CD4-positive, alpha-beta T cell treated with Interleukin-15 for 4 hours (primary cell): ENCODE measurements around the gene KCNC3.

Source experiments
- DNase-seq: peaks from one replicate; pipeline ENCODE4 v3.0.0-alpha.2; 2020; ENCODE audit warnings: low spot score

The KCNC3 gene

DNA sequence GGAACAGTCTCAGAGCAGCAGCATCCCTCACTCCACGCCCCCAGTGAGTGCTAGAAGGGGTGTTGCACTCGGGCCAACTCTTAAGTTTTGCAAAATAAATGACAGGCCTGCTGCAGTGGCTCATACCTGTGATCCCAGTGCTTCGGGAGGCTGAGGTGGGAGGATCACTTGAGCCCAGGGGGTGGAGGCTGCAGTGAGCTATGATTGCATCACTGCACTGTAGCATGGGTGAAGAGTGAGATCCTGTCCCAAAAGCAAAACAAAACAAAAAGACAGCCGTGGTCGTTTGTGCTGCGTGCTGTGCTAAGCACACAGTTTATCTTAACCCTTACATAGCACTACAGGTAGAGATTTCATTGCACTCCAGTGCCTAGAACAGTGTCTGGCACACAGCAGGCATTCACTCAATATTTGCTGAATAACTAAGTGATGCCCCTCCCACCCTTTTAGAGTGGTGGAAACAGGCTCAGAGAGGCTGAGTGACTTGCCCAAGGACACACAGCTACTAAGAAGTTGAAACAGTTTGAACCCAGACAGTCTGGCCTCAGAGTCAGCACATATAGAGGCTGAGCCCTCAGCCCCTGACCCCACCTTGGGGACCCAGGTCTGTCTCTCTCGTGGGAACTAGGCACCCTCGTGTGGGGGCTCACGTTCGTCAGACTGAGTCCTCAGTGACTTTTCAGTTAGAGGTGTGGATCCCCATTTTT lies 18.3 kb downstream of the KCNC3 start:
- DNase-seq, result no peak

DNA sequence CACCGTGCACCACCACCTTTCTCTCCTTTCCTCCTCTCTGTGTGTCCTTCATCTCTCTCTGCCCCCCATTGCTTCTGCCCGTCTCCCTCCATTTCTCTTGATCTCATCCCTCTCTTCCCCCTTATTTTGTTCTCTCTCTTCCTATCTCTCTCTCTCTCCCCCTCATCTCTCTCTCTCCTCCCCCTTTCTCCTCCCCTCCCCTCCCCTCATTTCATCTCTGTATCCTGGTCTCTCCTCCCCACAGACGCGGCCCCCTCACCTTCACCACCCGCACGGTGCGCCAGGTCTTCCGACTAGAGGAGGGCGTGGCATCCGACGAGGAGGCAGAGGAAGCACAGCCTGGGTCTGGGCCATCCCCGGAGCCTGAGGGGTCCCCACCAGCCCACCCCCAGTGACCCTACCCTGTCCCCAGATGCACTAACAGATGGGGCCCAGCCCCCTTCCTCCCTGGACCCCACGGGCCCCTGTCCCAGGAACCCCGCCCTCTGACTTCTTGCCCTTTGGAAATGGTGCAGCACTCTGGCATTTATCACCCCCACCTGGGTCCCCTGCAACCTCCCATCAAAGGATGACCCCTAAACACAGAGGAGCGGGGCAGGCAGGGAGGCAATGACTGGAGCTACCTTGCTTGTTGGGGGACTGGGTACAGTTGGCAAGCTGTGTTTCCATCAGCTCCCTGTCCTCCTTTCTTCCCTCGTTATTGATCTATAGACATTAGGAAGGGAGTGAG lies 19.6 kb downstream of the KCNC3 start:
- no peak for DNase-seq

DNA sequence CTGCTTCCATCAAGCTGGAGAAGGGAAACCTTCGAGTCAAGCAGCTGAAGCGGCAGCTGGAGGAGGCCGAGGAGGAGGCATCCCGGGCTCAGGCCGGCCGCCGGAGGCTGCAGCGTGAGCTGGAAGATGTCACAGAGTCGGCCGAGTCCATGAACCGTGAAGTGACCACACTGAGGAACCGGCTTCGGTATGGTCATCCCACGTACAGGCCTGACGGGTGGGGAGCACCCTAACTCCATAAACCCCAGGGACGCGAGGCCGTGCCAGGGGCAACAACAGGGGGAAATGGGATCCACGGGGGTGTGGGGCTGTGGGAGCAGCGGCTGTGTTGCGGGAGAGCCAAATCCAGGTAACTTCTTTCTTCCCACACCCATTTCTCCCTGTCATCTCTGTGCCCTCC lies 20.2 kb downstream of the KCNC3 start:
- DNase-seq, result no peak

DNA sequence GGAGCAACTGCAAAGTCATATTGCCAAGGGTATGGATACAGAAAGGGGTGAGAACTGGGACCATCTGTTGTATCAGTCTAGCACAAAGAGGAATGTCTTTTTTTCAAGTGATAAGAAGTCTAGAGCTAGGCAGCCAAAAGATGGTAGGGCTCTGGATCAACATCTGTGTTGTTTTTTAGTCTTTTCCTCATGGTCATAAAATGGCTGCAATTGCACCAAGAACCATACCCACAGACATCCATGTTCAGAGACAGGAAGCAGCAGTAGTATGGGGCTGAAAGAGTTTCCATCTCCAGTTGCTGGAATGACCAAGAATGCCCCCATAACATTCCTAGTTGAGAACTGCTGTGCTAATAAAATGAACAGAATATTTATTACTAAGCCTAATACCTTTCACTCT lies 25.6 kb downstream of the KCNC3 start:
- no peak for DNase-seq

DNA sequence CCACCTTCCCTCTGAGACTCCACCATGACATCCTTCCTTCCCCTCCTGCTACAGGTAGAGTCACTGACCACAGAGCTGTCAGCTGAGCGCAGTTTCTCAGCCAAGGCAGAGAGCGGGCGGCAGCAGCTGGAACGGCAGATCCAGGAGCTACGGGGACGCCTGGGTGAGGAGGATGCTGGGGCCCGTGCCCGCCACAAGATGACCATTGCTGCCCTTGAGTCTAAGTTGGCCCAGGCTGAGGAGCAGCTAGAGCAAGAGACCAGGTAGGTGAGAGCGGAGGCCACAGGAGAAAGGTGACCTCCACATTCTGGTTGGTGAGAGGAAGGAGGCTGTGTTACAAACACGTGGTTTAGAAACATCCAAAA lies 27.6 kb downstream of the KCNC3 start:
- no peak for DNase-seq

DNA sequence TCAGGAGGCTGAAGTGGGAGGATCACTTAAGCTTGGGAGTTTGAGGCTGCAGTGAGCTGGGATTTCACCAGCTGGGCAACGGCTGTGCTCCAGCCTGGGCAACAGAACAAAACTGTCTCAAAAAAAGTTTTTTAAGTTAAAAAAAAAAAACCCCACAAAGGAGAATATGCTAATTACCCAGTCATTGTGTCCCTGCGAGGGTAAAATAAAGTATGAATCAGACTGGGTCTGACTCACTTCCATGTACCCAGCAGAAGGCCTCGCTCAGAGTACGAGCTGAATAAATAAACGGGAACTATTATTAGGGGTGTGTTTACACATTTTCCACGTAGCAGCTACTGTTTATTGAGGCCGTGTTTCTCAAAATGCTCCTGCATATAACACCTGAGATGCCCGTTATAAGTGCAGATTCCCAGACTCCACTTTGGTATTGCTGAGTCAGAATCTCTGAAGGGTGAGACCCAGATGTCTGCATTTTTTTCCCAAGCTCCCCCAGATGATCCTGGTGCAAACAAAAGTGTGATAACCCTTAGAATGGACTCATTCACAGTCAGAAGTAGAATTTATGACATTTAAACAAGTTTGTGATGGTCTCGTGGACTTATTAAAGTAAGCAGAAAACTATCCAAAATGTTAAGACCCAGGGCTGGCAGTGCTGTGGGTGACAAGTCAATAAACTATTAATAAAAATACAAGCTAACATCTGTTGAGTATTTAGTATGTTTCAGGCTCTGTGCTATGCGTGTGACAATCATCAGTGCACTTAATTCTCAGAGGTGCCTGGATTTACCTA lies 28.2 kb downstream of the KCNC3 start:
- DNase-seq, result no peak

DNA sequence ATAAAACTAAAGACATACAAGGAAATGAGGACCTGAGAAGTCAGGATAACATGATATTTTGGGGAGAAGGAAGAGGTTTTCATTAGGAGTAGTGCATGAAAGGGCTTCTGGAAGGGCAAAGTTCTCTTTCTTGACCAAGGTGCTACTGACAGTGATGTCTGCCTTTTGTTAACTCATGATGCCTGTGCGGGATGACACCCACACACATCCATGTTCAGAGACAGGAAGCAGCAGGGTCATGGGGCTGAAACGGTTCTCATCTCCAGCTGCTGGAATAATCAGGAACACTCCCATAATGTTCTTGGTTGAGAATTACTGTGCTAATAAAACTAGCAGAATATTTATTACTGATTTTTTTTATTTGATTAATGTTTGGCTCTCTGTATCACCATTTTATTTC lies 29.1 kb downstream of the KCNC3 start:
- DNase-seq, result no peak

DNA sequence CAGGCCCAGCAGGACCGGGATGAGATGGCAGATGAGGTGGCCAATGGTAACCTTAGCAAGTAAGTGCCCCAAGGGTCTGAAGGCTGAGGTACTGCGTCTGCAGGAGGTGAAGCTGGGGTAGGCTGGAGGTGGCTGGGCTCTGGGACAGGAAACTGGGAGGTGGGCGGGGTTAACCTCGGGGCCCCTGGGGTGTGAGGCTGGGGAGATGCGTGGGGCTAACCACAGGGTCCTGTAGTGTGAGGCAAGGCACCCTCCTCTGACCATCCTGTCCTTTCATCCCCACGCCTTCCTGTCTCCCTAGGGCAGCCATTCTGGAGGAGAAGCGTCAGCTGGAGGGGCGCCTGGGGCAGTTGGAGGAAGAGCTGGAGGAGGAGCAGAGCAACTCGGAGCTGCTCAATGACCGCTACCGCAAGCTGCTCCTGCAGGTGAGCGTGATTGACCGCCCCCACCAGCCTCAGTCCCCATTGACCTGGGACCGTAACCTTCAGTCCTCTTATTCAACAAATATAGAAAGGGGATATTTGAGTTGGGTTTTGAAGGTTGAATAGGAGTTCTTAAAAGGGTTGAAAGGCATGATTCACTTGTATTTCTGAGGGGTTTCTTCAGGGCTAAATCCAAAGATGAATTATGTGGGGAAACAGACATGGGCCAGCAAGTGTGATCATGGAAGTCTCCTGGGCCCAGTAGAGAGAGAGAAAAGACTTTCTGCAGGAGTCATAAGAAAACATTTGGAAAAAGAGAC lies 35.7 kb downstream of the KCNC3 start:
- DNase-seq, result no peak

DNA sequence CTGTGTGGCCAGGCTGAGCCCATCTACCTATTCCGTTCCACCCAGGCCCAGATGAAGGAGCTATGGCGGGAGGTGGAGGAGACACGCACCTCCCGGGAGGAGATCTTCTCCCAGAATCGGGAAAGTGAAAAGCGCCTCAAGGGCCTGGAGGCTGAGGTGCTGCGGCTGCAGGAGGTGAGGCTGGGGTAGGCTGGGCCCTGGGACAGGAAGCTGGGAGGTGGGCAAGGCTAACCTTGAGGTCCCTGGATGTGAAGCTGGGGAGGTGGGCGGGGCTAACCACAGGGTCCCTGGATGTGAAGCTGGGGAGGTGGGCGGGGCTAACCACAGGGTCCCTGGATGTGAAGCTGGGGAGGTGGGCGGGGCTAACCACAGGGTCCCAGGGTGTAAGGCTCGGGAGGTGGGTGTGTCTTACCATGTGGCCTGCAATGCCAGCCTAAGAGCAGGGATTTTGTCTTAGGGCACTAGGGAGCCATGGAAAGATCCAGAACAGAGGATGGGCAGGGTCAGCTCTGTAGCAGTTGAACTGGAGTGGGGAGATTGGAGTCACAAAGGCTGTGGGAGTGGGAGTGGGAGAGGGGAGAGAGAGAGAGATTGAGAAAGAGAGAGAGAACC lies 36.9 kb downstream of the KCNC3 start:
- no peak for DNase-seq

DNA sequence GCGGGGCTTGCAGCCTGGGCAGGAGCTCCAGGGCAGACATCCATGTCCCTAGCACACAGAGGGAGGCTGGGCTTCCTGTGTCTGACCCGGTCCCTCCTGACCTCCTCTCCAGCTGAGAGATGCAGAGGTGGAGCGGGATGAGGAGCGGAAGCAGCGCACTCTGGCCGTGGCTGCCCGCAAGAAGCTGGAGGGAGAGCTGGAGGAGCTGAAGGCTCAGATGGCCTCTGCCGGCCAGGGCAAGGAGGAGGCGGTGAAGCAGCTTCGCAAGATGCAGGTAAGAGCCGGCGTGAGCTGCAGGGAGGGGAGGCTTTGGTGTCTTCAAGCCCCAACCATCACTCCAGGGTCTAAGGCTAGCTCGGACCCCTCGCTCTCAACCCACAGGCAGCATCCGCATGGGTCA lies 38.4 kb downstream of the KCNC3 start:
- DNase-seq, result no peak

DNA sequence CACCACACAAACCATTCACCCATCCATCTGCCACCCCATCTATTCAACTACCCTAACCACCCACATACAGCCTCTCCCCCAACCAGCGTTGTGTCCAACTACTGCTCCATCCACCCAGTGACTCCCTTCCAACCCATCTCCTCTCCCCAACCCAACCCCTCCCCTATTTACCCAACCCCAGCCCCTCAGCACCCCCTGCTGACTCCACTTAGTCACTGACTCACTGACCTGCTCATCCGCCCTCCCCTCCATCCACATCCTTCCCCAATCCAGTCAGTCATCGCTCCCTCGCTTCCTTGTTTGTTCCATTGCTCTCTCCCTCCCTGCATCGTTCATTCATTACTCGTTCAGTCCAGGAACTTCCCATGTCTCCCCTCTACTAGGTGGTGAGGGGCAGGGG lies 39.2 kb downstream of the KCNC3 start:
- no peak for DNase-seq

DNA sequence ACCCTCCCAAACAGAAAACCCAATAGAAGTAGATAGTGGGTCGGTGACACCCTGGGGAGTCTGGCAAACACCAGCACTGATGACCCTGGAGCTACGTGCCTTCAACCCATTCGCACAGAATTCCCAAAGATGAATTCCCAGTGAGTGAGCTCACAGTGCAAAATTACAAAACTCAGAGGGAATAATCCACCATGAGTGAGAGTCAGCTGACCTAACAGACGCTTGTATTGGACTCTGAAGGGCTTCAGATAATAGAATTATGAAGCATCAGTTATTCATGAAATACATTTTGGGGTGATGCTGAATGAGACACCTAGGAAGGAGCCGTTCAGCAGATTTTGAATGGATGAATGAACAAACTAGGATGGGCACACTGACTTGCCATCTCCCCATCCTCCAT lies 40.2 kb downstream of the KCNC3 start:
- no peak for DNase-seq

DNA sequence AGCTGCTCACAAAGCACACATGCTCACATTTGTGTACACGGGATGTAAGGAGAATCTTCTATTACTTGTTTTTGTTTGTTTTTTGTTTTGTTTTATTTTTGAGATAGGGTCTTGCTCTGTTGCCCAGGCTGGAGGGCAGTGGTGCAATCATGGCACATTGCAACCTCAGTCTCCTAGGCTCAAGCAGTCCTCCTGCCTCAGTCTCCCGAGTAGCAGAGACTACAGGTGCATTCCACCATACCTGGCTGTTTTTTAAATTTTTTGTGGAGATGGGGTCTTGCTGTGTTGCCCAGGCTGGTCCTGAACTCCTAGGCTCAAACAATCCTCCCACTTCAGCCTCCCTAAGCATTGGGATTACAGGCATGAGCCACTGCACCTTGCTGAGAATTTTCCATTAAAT lies 41.8 kb downstream of the KCNC3 start:
- no peak for DNase-seq

DNA sequence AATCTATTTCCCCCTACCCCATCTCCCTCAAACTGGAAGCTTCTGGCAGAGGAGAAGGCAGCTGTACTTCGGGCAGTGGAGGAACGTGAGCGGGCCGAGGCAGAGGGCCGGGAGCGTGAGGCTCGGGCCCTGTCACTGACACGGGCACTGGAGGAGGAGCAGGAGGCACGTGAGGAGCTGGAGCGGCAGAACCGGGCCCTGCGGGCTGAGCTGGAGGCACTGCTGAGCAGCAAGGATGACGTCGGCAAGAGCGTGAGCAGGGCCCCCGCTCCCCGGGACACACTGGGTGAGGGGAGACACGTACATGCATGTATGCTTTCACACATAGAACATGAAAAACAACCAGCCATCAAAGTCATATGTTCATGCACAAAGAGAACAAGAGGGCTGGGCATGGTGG lies 42.7 kb downstream of the KCNC3 start:
- DNase-seq, result no peak

DNA sequence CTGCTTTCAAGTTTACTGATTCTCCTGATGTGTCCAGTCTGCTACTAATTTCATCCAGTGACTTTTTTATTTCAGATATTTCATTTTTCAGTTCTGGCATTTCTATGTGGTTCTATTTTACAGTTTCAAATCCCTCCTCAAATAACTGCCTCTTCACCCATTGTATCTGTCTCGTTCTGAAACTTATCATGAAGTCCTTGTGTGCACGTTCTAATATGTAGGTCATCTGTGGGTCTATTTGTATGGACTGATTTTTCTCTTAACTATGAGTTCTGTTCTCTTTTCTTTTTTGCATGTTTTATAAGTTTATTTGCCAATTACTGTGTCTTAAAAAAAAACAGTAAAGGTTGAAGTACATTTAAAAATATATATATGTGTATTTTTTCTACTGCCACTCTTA lies 43.3 kb downstream of the KCNC3 start:
- no peak for DNase-seq

DNA sequence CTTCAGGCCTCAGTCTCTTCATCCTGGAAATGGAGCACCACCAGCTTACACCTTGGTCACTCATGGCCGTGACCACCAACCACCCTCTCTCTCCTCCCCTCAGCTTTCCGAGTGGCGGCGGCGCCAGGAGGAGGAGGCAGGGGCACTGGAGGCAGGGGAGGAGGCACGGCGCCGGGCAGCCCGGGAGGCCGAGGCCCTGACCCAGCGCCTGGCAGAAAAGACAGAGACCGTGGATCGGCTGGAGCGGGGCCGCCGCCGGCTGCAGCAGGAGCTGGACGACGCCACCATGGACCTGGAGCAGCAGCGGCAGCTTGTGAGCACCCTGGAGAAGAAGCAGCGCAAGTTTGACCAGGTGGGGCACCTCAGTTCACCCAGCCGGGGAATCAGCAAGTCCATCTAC lies 47.7 kb downstream of the KCNC3 start:
- DNase-seq, result no peak

DNA sequence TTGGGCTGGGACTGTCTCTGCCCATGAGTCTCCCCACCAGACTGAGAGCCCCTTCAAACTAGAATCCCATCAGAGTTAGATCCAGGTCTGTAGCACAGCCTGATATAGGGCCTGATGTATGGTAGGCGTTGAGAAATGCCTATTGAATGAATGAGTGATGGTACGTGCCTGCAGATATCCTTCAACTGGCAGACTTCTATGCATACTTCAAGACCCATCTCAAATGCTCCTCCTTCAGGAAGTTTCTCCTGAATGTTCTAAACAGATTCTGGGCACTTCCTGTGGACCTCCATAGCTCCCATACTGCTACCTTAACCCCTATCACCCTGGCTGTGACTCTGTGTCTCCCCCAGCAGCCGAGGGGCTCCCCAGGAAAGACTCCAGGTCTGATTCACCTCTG lies 48.2 kb downstream of the KCNC3 start:
- DNase-seq, result no peak

DNA sequence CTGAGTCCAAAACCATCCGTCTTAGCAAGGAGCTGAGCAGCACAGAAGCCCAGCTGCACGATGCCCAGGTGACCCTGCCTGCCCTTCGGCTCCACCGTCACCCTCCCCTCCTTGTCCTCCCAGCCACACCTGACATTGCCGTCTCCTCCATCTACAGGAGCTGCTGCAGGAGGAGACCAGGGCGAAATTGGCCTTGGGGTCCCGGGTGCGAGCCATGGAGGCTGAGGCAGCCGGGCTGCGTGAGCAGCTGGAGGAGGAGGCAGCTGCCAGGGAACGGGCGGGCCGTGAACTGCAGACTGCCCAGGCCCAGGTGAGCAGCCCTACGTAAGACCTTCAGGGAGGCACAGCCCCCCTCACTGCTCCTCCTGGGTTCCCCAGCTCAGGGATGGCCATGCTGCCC lies 49.1 kb downstream of the KCNC3 start:
- no peak for DNase-seq

DNA sequence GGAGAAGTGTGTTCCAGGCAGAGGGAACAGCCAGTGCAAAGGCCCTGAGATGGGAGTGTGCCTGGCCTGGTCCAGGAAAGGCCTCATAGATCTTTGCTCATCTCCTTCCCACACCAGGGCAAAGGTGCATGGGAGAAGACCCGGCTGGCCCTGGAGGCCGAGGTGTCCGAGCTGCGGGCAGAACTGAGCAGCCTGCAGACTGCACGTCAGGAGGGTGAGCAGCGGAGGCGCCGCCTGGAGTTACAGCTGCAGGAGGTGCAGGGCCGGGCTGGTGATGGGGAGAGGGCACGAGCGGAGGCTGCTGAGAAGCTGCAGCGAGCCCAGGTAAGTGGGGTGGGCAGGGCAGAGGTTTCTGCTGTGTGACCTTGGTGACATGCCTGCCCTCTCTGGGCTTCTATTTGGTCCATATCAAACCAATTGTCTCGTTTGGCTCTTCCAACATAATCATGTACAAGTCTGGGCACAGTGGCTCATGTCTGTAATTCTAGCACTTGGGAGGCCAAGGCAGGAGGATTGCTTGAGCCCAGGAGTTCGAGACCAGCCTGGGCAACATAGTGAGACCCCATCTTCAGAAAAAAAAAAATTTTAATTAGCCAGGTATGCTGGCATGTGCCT lies 51.1 kb downstream of the KCNC3 start:
- no peak for DNase-seq

DNA sequence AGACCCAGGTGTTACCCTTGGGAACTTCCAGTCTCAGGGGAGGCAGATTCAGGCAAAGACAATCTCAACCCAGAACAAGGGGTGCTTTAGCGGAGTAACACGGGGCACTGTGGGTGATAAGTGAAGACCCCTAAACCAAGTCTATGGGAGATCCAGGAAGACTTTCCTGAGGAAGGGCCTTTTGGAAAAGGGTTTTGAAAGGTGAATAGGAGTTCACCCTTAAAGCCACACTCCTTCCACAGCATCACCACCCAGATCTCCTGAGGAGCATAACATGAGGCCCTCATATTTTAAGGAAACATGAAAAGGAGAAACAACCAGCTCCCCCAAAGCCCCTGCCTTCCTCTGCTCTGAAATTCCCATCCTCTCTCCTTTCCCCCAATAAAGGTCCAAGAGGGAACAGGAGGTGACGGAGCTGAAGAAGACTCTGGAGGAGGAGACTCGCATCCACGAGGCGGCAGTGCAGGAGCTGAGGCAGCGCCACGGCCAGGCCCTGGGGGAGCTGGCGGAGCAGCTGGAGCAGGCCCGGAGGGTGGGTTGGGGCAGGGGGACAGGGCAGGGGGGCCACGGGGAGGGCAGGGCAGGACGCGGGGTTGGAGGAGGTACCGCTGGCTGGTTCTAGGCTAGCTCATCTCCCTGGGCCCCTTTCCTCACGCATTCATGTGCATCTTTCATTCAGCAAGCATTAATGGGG lies 52.7 kb downstream of the KCNC3 start:
- no peak for DNase-seq
